ENCODE data around the gene AOC1. TPM values are rescaled to one million over a fixed set of nuclear protein-coding genes. Genes with fewer than 3 reads are reported as not detected.

Gene AOC1
- total RNA-seq, 1 donor from 2014 or later, result 0.36 TPM

GRCh38 chr7:150835702-150836280 is 16.5 kb upstream of the AOC1 start:
- intact Hi-C loops (cut with micrococcal nuclease), result no loop called here
- no peak overlapping the region for H3K4me3 ChIP-seq
- no peak for DNase-seq
- peaks cover 4% of the 10 kb centered on the region for H3K4me1 ChIP-seq
- no peak overlapping the region for H3K27ac ChIP-seq (replicated peaks)
- H3K9me3 ChIP-seq (replicated peaks), result no peaks in the 10 kb centered on the region
- no peaks in the 10 kb centered on the region for H3K36me3 ChIP-seq
- no peak for TF ChIP-seq CTCF (IDR thresholded peaks at IDR 0.05; ENCODE audit: borderline replicate concordance)
- peaks cover 11% of the 10 kb centered on the region for H3K27me3 ChIP-seq (ENCODE audit: low read depth)

- Histone ChIP-seq H3K36me3 (no peaks in the 10 kb centered on the region), H3K27me3 (ENCODE audit: low read depth) (no peaks in the 10 kb centered on the region), H3K27ac (replicated peaks) (no peak overlapping the region), H3K4me3 (no peak overlapping the region), H3K4me1 (no peaks in the 10 kb centered on the region), H3K9me3 (replicated peaks) (no peaks in the 10 kb centered on the region)
- intact Hi-C loops (cut with micrococcal nuclease), result no loop called here
- no peak for DNase-seq
- no peak for TF ChIP-seq CTCF (IDR thresholded peaks at IDR 0.05; ENCODE audit: borderline replicate concordance)
These were observed 13.2 kb upstream of the AOC1 start for GRCh38 chr7:150838965-150839650.

GRCh38 chr7:150842018-150842417 is 10.3 kb upstream of the AOC1 start:
- intact Hi-C loops (cut with micrococcal nuclease), result no loop called here
- DNase-seq, result no peak
- peaks cover 13% of the 10 kb centered on the region for H3K4me1 ChIP-seq
- H3K4me3 ChIP-seq, result no peak overlapping the region
- no peaks in the 10 kb centered on the region for H3K9me3 ChIP-seq (replicated peaks)
- no peak overlapping the region for H3K27ac ChIP-seq (replicated peaks)
- no peaks in the 10 kb centered on the region for H3K27me3 ChIP-seq (ENCODE audit: low read depth)
- H3K36me3 ChIP-seq, result no peaks in the 10 kb centered on the region
- TF ChIP-seq CTCF (IDR thresholded peaks at IDR 0.05; ENCODE audit: borderline replicate concordance), result no peak

GRCh38 chr7:150842716-150843115 is 9.6 kb upstream of the AOC1 start:
- Histone ChIP-seq H3K4me1 (peaks cover 13% of the 10 kb centered on the region), H3K36me3 (no peaks in the 10 kb centered on the region), H3K27ac (replicated peaks) (no peak overlapping the region), H3K4me3 (no peak overlapping the region), H3K9me3 (replicated peaks) (no peaks in the 10 kb centered on the region), H3K27me3 (ENCODE audit: low read depth) (no peaks in the 10 kb centered on the region)
- DNase-seq, result no peak
- TF ChIP-seq CTCF (IDR thresholded peaks at IDR 0.05; ENCODE audit: borderline replicate concordance), result no peak
- intact Hi-C loops (cut with micrococcal nuclease), result no loop called here

DNA sequence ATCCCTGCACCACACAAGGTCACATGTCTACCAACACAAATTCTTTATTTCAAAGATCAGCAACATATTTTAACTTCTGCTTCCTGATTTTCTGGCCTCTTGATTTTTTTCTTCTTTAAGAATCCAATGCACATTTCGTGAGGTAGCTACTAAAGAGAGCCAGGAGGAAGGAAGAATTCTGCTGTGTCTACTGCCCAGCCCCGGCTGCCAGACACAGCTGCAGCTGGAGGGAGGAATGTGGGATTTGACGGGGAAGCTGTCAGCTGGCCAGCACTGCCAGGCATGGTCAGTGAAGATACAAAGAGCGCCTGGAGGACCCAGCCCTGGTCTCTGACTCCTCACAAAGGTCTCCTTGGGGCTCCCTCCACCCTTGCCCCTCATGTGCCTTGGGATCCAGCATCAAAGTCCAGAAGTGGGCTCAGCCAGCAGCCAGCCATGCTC is 6.9 kb upstream of the AOC1 start:
- H3K27ac ChIP-seq (replicated peaks), result peak overlapping the region; percentile 23
- intact Hi-C loops (cut with micrococcal nuclease), result no loop called here
- no peaks in the 10 kb centered on the region for H3K36me3 ChIP-seq
- no peak for TF ChIP-seq CTCF (IDR thresholded peaks at IDR 0.05; ENCODE audit: borderline replicate concordance)
- no peaks in the 10 kb centered on the region for H3K9me3 ChIP-seq (replicated peaks)
- no peaks in the 10 kb centered on the region for H3K27me3 ChIP-seq (ENCODE audit: low read depth)
- H3K4me1 ChIP-seq, result peaks cover 13% of the 10 kb centered on the region
- H3K4me3 ChIP-seq, result no peak overlapping the region
- DNase-seq, result peak; percentile 63

Measured in left ventricle myocardium inferior (tissue), 1 donor.